Brain microvascular endothelial cell (primary cell): Measurements from ENCODE around the gene RGS7.

ENCODE experiments used
- DNase-seq: peaks from one replicate; pipeline ENCODE4 v3.0.0-alpha.2; 2020
- H3K27ac ChIP-seq: fragments of 250-450 bp; sonication (Bioruptor Pico); 2 replicates; pipeline ENCODE4 v1.5.1; 2020; ENCODE audit warnings: mild to moderate bottlenecking, moderate library complexity
- H3K27me3 ChIP-seq: fragments of 250-450 bp; sonication (Bioruptor Pico); replicated peaks from 2 replicates; pipeline ENCODE4 v1.5.1; 2020; ENCODE audit warnings: mild to moderate bottlenecking
- H3K36me3 ChIP-seq: fragments of 250-450 bp; sonication (Bioruptor Pico); replicated peaks from 2 replicates; pipeline ENCODE4 v1.5.1; 2020; ENCODE audit warnings: mild to moderate bottlenecking
- H3K4me3 ChIP-seq: 2 replicates; pipeline ENCODE4 v1.5.1; 2011; ENCODE audit warnings: low read depth, mild to moderate bottlenecking, control low read depth, low read length, moderate library complexity
- CTCF ChIP-seq: IDR thresholded peaks from 2 replicates; pipeline ENCODE4 v1.5.1; 2011; ENCODE audit warnings: low read depth, mild to moderate bottlenecking, moderate library complexity, low read length, control low read depth, inconsistent platforms; ENCODE audit errors: missing control alignments
- in situ Hi-C: cut with HindIII; loops from 2 replicates; pipeline ENCODE4 v1.10.0; 2017; ENCODE audit warnings: low sequenced_read_pairs, low pct_ligation_motif_present

The RGS7 gene

GRCh38 chr1:240804475-240804874 is 552.5 kb downstream of the RGS7 start:
- in situ Hi-C loops = no loop called here
- Histone ChIP-seq H3K27me3 (no peaks in the 10 kb centered on the region), H3K27ac (no peak overlapping the region), H3K4me3 (no peak overlapping the region), H3K36me3 (no peaks in the 10 kb centered on the region)
- TF ChIP-seq CTCF = no peak
- peak; percentile 17 for DNase-seq

GRCh38 chr1:240803151-240803550 is 553.9 kb downstream of the RGS7 start:
- in situ Hi-C loops = no loop called here
- H3K27ac ChIP-seq = peak overlapping the region; percentile 5
- H3K27me3 ChIP-seq = no peaks in the 10 kb centered on the region
- no peak overlapping the region for H3K4me3 ChIP-seq
- no peaks in the 10 kb centered on the region for H3K36me3 ChIP-seq
- TF ChIP-seq CTCF = no peak
- DNase-seq = peak; percentile 64

- no peak for TF ChIP-seq CTCF
- Histone ChIP-seq H3K4me3 (no peak overlapping the region), H3K27ac (no peak overlapping the region), H3K27me3 (no peaks in the 10 kb centered on the region), H3K36me3 (no peaks in the 10 kb centered on the region)
- DNase-seq = no peak
- in situ Hi-C loops = no loop called here
These were observed 554.7 kb downstream of the RGS7 start for GRCh38 chr1:240802271-240802670.

- no peak overlapping the region for H3K27ac ChIP-seq
- no peak for TF ChIP-seq CTCF
- in situ Hi-C loops = no loop called here
- no peaks in the 10 kb centered on the region for H3K27me3 ChIP-seq
- DNase-seq = no peak
- H3K36me3 ChIP-seq = no peaks in the 10 kb centered on the region
- no peak overlapping the region for H3K4me3 ChIP-seq
These were observed 555.6 kb downstream of the RGS7 start for GRCh38 chr1:240801442-240801841.

GRCh38 chr1:240800291-240800690 is 556.7 kb downstream of the RGS7 start:
- Histone ChIP-seq H3K27me3 (no peaks in the 10 kb centered on the region), H3K36me3 (no peaks in the 10 kb centered on the region), H3K27ac (no peak overlapping the region), H3K4me3 (no peak overlapping the region)
- TF ChIP-seq CTCF = no peak
- DNase-seq = no peak
- in situ Hi-C loops = no loop called here

- Histone ChIP-seq H3K36me3 (no peaks in the 10 kb centered on the region), H3K27ac (no peak overlapping the region), H3K27me3 (no peaks in the 10 kb centered on the region), H3K4me3 (no peak overlapping the region)
- in situ Hi-C loops = no loop called here
- no peak for TF ChIP-seq CTCF
- peak; percentile 29 for DNase-seq
These were observed 560.0 kb downstream of the RGS7 start for GRCh38 chr1:240797050-240797449.
